GM12878 (cell line): ENCODE data around the gene MEGF9. TPM values are rescaled to one million over a fixed set of nuclear protein-coding genes. Genes with fewer than 3 reads are reported as not detected.

ENCODE experiments used
- ATAC-seq: fragments of 200-7000 bp; cut with Tn5 transposase; 3 replicates; pipeline ENCODE4 v1.9.1; 2020; ENCODE audit warnings: mild to moderate bottlenecking, moderate library complexity
- BruUV-seq: library from RNA; stranded (reverse); fragments of 400-500 nt; replicated peaks from 2 replicates; lab custom pipeline; 2021; lab: Mats Ljungman, UMichigan
- CTCF ChIA-PET: fragments of 300-600 bp; sonication (Branson Sonifier 250); formaldehyde crosslinking; extraction: SDS; loops from one replicate; lab custom pipeline; 2021; ENCODE audit warnings: inconsistent platforms; lab: Yijun Ruan, JAX
- POLR2A ChIA-PET: fragments of 350-600 bp; formaldehyde crosslinking; extraction: SDS; loops from one replicate; lab custom pipeline; 2021; ENCODE audit warnings: inconsistent platforms; lab: Charles Lee
- RAD21 ChIA-PET: fragments of 300-600 bp; sonication (Branson Sonifier 250); formaldehyde crosslinking; loops from one replicate; lab custom pipeline; 2023; ENCODE audit warnings: antibody characterized with exemption; ENCODE audit not compliant: unreplicated experiment; lab: Charles Lee
- SMC1A ChIA-PET: fragments of 300-600 bp; sonication (Branson Sonifier 250); formaldehyde crosslinking; loops from one replicate; lab custom pipeline; 2023; ENCODE audit not compliant: unreplicated experiment, uncharacterized antibody; lab: Charles Lee
- DNase-seq: peaks from one replicate; pipeline ENCODE4 v3.0.0-alpha.2; 2011; ENCODE audit warnings: low read depth, low spot score
- FAIRE-seq: peaks from 3 replicates; lab custom pipeline; 2011; peaks lifted over from hg19 to GRCh38; lab: Jason Lieb, UNC
- H2AFZ ChIP-seq: 2 replicates; pipeline ENCODE4 v1.6.0; 2011; ENCODE audit warnings: low read depth, low read length, control low read depth; ENCODE audit not compliant: control insufficient read depth
- H3K27ac ChIP-seq: 2 replicates; pipeline ENCODE4 v1.5.1; 2011; ENCODE audit warnings: control low read depth; ENCODE audit not compliant: control insufficient read depth, insufficient read depth
- H3K27me3 ChIP-seq, 2 experiments: replicated peaks in 1 of 2; 2 replicates each; pipeline versions ENCODE4 v1.6.0 to v1.6.1; 2011; ENCODE audit warnings: low read length in 1 of 2; ENCODE audit not compliant: control insufficient read depth in 2 of 2, insufficient read depth in 2 of 2
- H3K36me3 ChIP-seq, 2 experiments: 2 replicates each; pipeline ENCODE4 v1.5.1; 2011; ENCODE audit warnings: low read length in 1 of 2; ENCODE audit not compliant: control insufficient read depth in 2 of 2, insufficient read depth in 2 of 2
- H3K4me1 ChIP-seq: 2 replicates; pipeline ENCODE4 v1.6.1; 2011; ENCODE audit warnings: mild to moderate bottlenecking, low read length, moderate library complexity, mixed read lengths; ENCODE audit not compliant: control insufficient read depth, insufficient read depth
- H3K4me2 ChIP-seq: 2 replicates; pipeline ENCODE4 v1.6.0; 2011; ENCODE audit warnings: control low read depth; ENCODE audit not compliant: control insufficient read depth, insufficient read depth
- H3K4me3 ChIP-seq: fragments of 200-600 bp; sonication (generic); 2 replicates; pipeline ENCODE4 v1.5.1; 2016
- H3K79me2 ChIP-seq: 2 replicates; pipeline ENCODE4 v1.6.0; 2011; ENCODE audit warnings: low read length; ENCODE audit not compliant: control insufficient read depth, insufficient read depth
- H3K9ac ChIP-seq: 2 replicates; pipeline ENCODE4 v1.8.0; 2011; ENCODE audit warnings: low read length, control low read depth, mixed read lengths; ENCODE audit not compliant: control insufficient read depth, insufficient read depth
- H3K9me3 ChIP-seq: replicated peaks from 3 replicates; pipeline ENCODE4 v1.5.1; 2011; ENCODE audit warnings: mild to moderate bottlenecking, low read length; ENCODE audit not compliant: control insufficient read depth, insufficient read depth
- H4K20me1 ChIP-seq: 2 replicates; pipeline ENCODE4 v1.6.0; 2011; ENCODE audit not compliant: control insufficient read depth, insufficient read depth
- ATF3 ChIP-seq: IDR thresholded peaks from 2 replicates; pipeline ENCODE4 v1.6.1; 2011; ENCODE audit warnings: low read depth, mild to moderate bottlenecking, low read length, moderate library complexity, borderline replicate concordance; ENCODE audit errors: extremely low read depth
- ATF7 ChIP-seq: fragments of 450-650 bp; IDR thresholded peaks from 2 replicates; pipeline ENCODE4 v1.6.1; 2016; ENCODE audit warnings: low read depth, mild to moderate bottlenecking
- BMI1 ChIP-seq: fragments of 450-650 bp; IDR thresholded peaks from 2 replicates; pipeline ENCODE4 v1.6.1; 2016; ENCODE audit warnings: mild to moderate bottlenecking, moderate library complexity, borderline replicate concordance
- CEBPB ChIP-seq, 2 experiments: fragments of 150-350 bp in 1 of 2; IDR thresholded peaks; 2 replicates each; pipeline ENCODE4 v1.6.1; 2012 to 2014; ENCODE audit warnings: low read depth in 2 of 2, low read length in 2 of 2, borderline replicate concordance in 1 of 2, inconsistent platforms in 1 of 2
- CEBPZ ChIP-seq: fragments of 150-350 bp; IDR thresholded peaks from 2 replicates; pipeline ENCODE4 v1.6.1; 2016; ENCODE audit warnings: low read depth, low read length
- CHD4 ChIP-seq: fragments of 200-600 bp; sonication (generic); IDR thresholded peaks from 2 replicates; pipeline ENCODE4 v1.6.1; 2016; ENCODE audit warnings: mild to moderate bottlenecking
- ESRRA ChIP-seq: IDR thresholded peaks from 2 replicates; pipeline ENCODE4 v1.6.1; 2012; ENCODE audit warnings: mild to moderate bottlenecking, low read length, improper control_type of control experiment
- HDAC2 ChIP-seq: fragments of 200-600 bp; sonication (generic); IDR thresholded peaks from 2 replicates; pipeline ENCODE4 v1.6.1; 2017
- IKZF1 ChIP-seq: fragments of 450-650 bp; conservative IDR thresholded peaks from 2 replicates; pipeline ENCODE4 v1.6.1; 2017; ENCODE audit warnings: antibody characterized with exemption, mild to moderate bottlenecking
- MXI1 ChIP-seq: fragments of 150-350 bp; IDR thresholded peaks from 2 replicates; pipeline ENCODE4 v1.6.1; 2011; ENCODE audit warnings: low read depth, mild to moderate bottlenecking, inconsistent platforms, low read length, improper control_type of control experiment
- NBN ChIP-seq: fragments of 450-650 bp; IDR thresholded peaks from 2 replicates; pipeline ENCODE4 v1.6.1; 2016
- POLR2AphosphoS2 ChIP-seq: IDR thresholded peaks from 2 replicates; pipeline ENCODE4 v1.6.1; 2011; ENCODE audit warnings: low read depth, mild to moderate bottlenecking, low read length, improper control_type of control experiment, moderate library complexity
- RAD21 ChIP-seq: IDR thresholded peaks from 2 replicates; pipeline ENCODE4 v1.6.1; 2011; ENCODE audit warnings: mild to moderate bottlenecking, low read depth, low read length, moderate library complexity; ENCODE audit not compliant: insufficient read depth
- SIX5 ChIP-seq: IDR thresholded peaks from 2 replicates; pipeline ENCODE4 v1.6.1; 2011; ENCODE audit warnings: mild to moderate bottlenecking, low read depth, low read length, moderate library complexity; ENCODE audit not compliant: severe bottlenecking
- SPI1 ChIP-seq: IDR thresholded peaks from 2 replicates; pipeline ENCODE4 v1.6.1; 2011; ENCODE audit warnings: low read depth, mild to moderate bottlenecking, low read length, moderate library complexity, borderline replicate concordance; ENCODE audit not compliant: insufficient read depth
- ZSCAN29 ChIP-seq: fragments of 450-650 bp; IDR thresholded peaks from 2 replicates; pipeline ENCODE4 v1.6.1; 2017; ENCODE audit warnings: mild to moderate bottlenecking, moderate library complexity
- WGBS: methylation state at CpG from one replicate; pipeline ENCODE4 v1.1.6; 2016; ENCODE audit warnings: low lambda C conversion rate; ENCODE audit not compliant: insufficient replicate concordance, insufficient coverage; ENCODE audit errors: missing lambda C conversion rate; 5-methylcytosine and 5-hydroxymethylcytosine counted together
- in situ Hi-C: fragments of 300-500 bp; cut with MboI; formaldehyde crosslinking; loops from 9 replicates; pipeline ENCODE4 v1.14.3; 2018; ENCODE audit warnings: mixed read lengths
- intact Hi-C: fragments of 100-400 bp; cut with micrococcal nuclease; formaldehyde crosslinking; loops from one replicate; pipeline ENCODE4 v1.14.2; 2022; ENCODE audit not compliant: unreplicated experiment
- polyA plus RNA-seq, 11 experiments: library from polyadenylated mRNA; depleted of rRNA in 4 of 11; unstranded in 6 of 11; stranded (reverse) in 5 of 11; fragments of >200 nt; fragmentation: Nextera tagmentation in 4 of 11; fragmentation: Illumina TruSeq in 1 of 11; extraction: Ambion mirVana in 4 of 11; extraction: Trizol in 1 of 11; gene quantifications; 1 replicate in 1 of 11; 2 replicates in 10 of 11; pipeline versions ENCODE4 v1.2.1 to v1.2.3, GENCODE V29; 2011 to 2016; ENCODE audit warnings: inconsistent platforms in 2 of 11, missing spikeins in 2 of 11, low read depth in 1 of 11
- total RNA-seq, 4 experiments: library from RNA; depleted of rRNA in 3 of 4; stranded (reverse); fragments of >200 nt in 3 of 4; fragmentation: Illumina TruSeq in 1 of 4; extraction: Trizol in 1 of 4; gene quantifications; 2 replicates each; pipeline versions ENCODE4 v1.2.1 to v1.2.3, GENCODE V29; 2013 to 2021

MEGF9 gene
- total and polyA plus RNA-seq, 10 of the 15 experiments (the other 5 are each of a cell fraction or from before 2014, with no cell fraction given) = 0.71 to 5.1 (median 2.6) TPM

- H3K79me2 ChIP-seq = no peaks in the 10 kb centered on the region
- intact Hi-C loops = no loop called here
- ATAC-seq = no peak
- no peak overlapping the region for H3K4me3 ChIP-seq
- in situ Hi-C loops = no loop called here
- no peaks in the 10 kb centered on the region for H4K20me1 ChIP-seq
- H3K36me3 ChIP-seq = no peaks in the 10 kb centered on the region
- no peak for DNase-seq
- POLR2A ChIA-PET = no interaction called here
- no peak overlapping the region for H3K4me2 ChIP-seq
- WGBS = 86% methylated on average over 12 of the region's 12 CpGs
- H3K4me1 ChIP-seq = no peaks in the 10 kb centered on the region
- H2AFZ ChIP-seq = no peak overlapping the region
- SMC1A ChIA-PET = no interaction called here
- no peak for FAIRE-seq
- BruUV-seq = no TSS peak
- H3K27me3 ChIP-seq = no peaks in the 10 kb centered on the region
- no peak overlapping the region for H3K27ac ChIP-seq
- TF ChIP-seq MXI1 (no peak), SPI1 (no peak), POLR2AphosphoS2 (no peak), RAD21 (no peak), IKZF1 (no peak)
- TF ChIP-seq, all 136 proteins: peak for 0
- ChIA-PET CTCF (no interaction called here), RAD21 (no interaction called here)
- Histone ChIP-seq H3K9me3 (no peaks in the 10 kb centered on the region), H3K9ac (no peak overlapping the region)
These were observed 37.4 kb downstream of the MEGF9 start for GRCh38 chr9:120676767-120677402.

DNA sequence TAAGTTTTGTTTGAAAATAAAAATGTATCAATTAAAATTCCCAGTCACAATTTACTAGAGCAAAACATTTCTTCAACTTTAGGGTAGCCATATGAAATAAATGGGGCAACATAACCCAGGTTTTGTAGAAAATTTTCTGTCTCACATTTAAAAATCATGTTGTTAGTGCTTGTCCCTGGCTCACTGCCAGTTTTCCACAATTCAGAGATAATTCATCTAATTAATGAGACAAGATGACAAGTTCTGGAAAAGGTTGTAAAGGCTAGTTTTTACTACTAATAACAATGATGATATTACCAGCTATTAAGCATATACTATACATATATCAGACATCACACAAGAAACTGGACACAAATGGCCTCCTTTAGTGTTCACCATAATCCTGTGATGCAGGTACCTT is 45.9 kb downstream of the MEGF9 start:
- H3K4me1 ChIP-seq = no peaks in the 10 kb centered on the region
- no peak overlapping the region for H2AFZ ChIP-seq
- ChIA-PET RAD21 (no interaction called here), SMC1A (no interaction called here), POLR2A (no interaction called here), CTCF (no interaction called here)
- no TSS peak for BruUV-seq
- intact Hi-C loops (no loop called here), in situ Hi-C loops (no loop called here)
- no peak overlapping the region for H3K9ac ChIP-seq
- H3K27me3 ChIP-seq = no peaks in the 10 kb centered on the region
- H3K27ac ChIP-seq = no peak overlapping the region
- no peaks in the 10 kb centered on the region for H3K79me2 ChIP-seq
- H3K36me3 ChIP-seq = no peaks in the 10 kb centered on the region
- no peaks in the 10 kb centered on the region for H3K9me3 ChIP-seq
- H3K4me2 ChIP-seq = no peak overlapping the region
- DNase-seq (no peak), ATAC-seq (no peak), FAIRE-seq (no peak)
- no peak overlapping the region for H3K4me3 ChIP-seq
- no peaks in the 10 kb centered on the region for H4K20me1 ChIP-seq
- TF ChIP-seq ATF3 = no peak
- TF ChIP-seq HDAC2 = no peak
- no peak for TF ChIP-seq SIX5
- no peak for TF ChIP-seq CHD4
- TF ChIP-seq ESRRA = no peak
- TF ChIP-seq CEBPZ = no peak
- no peak for TF ChIP-seq ATF7
- no peak for TF ChIP-seq ZSCAN29
- no peak for TF ChIP-seq NBN
- no peak for TF ChIP-seq BMI1
- no peak for TF ChIP-seq CEBPB (IDR thresholded peaks at IDR 0.05; ENCODE audit: borderline replicate concordance in 1 of 2, low read depth in 2 of 2, low read length in 2 of 2)
